ENCODE measurements around the gene SRSF10.
"Not testable (repeated sequence)": the region's sequence is repeated elsewhere in the genome, so short reads cannot be mapped to it uniquely, and the experiment has no call there.

The SRSF10 gene

DNA sequence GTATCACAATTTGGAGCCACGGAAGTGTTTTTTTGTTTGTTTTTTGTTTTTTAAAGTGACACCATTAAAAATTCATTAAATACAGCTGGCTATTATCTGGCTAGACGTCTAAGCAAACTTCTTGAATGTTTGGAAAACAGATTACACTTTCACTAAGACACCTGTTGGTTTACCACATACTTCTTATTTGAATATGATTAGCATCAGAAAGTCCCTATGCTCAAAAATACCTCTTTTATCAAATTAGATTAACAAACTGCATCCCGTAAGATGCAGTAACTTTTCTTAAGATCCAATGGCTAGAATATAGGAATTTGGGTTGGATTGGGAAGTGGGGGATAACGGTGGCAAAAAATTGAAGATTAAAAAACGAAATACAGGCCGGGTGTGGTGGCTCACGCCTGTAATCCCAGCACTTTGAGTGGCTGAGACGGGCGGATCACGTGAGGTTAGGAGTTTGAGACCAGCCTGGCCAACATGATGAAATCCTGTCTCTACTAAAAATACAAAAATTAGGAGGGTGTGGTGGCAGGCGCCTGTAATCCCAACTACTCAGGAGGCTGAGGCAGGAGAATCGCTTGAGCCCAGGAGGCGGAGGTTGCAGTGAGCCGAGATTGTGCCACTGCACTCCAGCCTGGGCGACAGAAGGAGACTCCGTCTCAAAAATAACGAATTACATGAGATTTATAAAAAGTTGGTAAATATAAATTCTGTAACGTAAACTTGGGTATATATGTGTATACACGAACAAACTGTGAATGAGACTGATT, 21.9 kb downstream of the SRSF10 start:
- DNase-seq, result not testable (repeated sequence)

DNA sequence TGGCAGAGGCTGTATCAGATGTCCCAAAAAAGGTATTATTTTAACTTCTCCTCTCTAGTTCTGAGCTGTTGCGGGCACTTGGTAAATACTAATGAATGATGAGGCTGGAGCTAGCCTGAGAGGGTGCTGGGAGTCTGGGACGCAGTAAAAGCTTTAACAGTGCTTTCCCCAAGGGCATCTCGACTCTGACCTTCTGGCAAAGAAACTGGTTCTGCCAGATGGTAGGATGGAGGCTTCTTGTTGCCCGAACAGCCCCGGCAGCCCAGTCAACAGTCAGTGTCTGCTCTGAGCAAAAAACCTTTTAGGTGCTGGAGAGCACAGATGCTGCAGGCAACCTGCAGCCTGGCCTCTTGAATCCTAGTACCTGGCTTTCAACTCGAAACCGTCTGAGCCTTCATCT, 23.0 kb downstream of the SRSF10 start:
- DNase-seq, result no peak

DNA sequence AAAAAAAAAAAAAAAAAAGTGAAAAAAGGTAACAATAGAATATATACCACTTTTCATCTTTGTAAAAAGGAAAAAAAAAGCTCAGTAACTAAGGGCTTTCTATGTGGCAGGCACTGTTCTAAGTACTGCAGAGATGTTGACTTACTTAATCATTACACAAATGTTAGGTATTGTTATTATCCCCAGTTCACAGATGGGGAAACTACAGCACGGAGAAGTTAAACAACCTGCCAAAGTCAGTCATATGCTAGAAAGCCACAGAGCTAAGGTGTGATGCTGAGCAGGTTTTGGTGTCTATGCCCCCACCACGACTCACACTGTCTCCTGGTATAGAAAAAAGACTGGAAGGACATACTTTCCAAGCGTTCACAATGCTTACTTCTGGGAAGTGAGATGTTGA, 27.1 kb downstream of the SRSF10 start:
- DNase-seq, result no peak

DNA sequence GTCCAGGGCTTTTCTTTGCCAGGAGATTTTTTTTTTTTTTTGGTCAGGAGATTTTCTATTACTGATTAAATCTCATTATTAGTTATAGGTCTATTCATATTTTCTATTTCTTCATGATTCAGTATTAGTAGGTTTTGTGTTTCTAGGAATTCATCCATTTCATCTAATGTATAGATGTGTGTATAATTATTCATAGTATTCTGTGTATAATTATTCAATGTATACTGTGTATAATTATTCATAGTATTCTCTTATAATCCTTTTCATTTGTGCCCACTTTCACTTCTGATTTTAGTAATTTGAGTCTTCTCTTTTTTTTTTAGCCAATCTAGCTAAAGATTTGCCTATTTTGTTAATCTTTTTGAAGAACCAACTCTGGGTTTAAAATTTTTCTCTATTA, 32.8 kb downstream of the SRSF10 start:
- no peak for DNase-seq

DNA sequence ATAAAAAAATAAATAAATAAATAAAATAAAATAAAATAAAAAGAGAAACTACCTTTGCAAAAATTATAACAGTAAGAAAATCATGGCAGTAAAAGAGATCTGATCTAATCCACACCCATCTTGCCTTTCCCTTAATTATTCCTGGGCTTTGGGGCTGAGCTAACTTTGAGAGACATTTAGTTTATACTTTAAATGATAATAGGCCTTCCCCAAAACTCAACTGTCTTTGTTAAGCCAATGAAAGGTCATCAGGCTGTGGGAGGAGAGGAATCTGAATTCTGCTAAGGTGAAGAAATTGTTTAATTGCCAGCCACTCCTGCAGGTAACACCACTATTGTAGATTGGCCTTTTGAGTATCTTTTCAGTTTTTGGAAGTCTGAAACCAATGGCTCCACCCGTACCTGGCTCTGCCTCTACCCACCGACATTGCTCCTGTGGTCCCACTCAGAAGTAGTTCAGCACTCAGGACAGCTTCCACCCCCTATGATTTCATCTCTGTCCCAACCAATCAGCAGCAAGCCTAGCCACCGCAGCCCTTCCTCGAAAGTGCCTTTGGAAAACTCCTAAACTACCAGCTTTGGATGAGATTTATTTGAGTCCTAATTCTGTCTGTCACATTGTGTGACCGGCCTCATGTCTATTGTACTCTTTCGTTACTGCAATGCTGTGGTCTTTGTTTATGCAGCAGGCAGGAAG, 43.5 kb downstream of the SRSF10 start:
- DNase-seq, result no peak

DNA sequence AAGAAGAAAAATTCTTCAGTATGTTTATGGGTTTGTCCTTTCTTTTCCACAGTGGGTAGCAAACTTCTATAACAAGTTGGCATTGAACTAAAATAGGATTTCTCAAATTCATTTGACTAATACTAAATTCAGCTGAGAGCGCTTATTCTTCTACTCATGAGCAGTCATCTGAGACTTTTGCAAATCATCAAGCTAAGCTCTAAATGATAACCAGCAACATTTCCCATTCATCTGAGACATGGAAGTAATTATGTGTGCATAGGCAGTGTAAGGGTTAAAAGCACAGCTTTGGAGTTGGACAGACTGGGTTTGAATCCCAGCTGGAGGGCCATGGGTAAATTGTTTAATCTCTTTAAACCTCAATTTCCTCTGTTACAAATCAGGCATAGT, 48.6 kb downstream of the SRSF10 start:
- DNase-seq, result no peak

DNA sequence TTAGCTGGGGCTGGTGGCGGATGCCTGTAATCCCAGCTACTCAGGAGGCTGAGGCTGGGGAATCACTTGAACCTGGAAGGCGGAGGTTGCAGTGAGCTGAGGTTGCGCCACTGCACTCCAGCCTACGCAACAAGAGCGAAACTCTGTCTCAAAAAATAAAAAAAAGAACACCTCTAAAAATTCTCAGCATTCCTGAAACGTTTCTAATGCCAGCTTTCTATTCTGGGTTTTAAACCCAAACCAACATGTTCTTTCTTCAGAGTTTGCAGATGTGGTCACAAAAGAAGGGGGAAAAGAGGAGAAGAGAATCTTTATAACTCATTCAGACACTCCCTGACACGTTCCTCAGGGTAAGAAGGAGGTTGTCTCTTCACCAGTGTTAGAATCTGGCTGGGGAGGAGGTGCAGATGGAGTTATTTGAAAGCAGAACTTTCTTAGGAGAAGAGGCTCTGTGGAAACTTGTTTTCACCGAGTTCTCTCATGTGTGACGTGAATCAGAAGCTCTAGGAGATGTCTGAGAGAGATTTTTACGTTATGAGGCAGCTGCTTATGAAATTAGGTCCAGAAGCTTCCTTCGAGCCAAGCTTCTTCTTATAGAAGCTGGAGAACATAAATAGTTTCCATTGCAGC, 49.2 kb downstream of the SRSF10 start:
- no peak for DNase-seq

DNA sequence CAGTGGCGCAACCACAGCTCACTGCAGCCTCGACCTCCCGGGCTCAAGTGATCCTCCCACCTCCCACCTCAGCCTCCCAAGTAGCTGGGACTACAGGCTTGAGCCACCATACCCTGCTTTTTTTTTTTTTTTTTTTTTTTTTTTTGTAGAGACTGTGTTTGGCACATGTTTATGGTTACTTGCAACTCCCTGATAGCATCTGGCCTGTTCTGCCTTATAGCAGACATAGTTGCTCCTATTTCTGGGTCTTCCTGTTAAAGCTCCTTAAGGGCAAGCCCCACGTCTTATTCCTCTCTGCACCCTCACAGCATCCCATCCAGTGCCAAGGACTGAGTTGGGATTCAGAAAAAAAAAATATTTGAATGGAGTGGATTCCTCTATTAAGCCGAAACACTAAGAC, 49.9 kb downstream of the SRSF10 start:
- DNase-seq, result no peak

DNA sequence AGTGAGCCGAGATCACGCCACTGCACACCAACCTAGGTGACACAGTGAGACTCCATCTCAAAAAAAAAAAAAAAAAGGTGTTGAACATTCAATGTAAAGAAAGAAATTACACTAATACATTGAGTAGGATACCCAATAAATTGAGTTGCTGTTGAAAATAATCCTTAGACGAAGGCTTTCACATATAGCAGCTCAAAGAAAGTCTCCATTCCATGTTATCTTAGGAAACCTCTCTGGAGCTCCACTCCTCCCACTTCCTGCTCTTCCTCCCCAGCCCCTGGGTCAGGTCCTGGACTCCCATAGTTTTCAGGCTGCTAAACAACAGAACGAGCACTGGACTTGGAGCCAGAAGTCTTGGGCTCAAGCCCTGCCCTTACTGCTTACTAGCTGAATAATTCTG, 51.3 kb downstream of the SRSF10 start:
- no peak for DNase-seq

DNA sequence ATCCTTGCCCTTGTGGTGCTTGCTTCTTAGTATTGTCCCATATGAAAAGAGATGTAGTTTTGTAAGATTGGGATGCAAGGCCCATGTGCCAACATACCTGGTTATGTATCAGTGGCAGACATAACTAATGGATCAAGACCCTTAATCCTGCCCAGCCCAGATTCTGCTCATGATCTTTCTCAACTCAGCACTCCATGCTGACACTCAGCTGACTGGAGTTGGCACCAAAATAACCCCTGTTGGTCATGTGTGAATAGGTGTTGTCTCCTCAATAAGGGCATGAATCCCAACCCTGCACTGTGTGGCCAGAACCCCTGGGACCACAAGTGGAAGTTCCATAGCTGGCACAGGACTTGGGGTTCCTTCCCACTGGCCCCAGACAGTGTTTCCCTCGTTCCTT, 53.0 kb downstream of the SRSF10 start:
- no peak for DNase-seq

DNA sequence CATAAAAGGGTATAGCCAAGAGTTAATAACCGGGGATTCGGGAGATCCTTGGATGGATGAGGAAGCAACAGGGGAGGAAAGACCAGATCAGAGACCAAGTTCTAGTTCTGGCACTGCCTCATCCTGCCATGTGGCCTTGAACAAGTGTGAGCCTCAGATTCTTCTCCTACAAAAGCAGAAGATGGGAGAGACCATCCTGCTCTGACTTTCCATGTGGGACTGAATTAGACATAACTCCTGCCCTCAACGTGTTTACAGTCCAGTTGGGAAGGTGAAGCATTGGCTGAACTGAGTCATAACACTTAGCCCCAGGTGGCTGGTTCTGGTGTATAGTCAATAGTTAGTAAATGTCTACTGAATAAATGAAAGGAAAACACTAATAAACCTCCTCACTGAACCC, 54.8 kb downstream of the SRSF10 start:
- no peak for DNase-seq

DNA sequence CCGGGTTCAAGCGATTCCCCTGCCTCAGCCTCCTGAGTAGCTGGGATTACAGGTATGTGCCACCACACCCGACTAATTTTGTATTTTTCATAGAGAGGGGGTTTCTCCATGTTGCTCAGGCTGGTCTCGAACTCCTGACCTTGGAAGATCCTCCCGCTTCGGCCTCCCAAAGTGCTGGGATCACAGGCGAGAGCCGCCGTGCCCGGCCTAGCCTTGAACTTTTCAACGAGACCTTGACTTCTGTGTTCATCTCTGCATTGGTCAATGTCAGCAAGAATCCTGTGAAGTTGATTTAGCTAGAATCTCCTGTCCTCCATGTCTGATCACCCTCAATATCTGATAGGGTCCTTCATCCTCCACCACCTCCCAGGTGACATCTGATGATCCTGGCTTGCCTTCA, 55.5 kb downstream of the SRSF10 start:
- no peak for DNase-seq

DNA sequence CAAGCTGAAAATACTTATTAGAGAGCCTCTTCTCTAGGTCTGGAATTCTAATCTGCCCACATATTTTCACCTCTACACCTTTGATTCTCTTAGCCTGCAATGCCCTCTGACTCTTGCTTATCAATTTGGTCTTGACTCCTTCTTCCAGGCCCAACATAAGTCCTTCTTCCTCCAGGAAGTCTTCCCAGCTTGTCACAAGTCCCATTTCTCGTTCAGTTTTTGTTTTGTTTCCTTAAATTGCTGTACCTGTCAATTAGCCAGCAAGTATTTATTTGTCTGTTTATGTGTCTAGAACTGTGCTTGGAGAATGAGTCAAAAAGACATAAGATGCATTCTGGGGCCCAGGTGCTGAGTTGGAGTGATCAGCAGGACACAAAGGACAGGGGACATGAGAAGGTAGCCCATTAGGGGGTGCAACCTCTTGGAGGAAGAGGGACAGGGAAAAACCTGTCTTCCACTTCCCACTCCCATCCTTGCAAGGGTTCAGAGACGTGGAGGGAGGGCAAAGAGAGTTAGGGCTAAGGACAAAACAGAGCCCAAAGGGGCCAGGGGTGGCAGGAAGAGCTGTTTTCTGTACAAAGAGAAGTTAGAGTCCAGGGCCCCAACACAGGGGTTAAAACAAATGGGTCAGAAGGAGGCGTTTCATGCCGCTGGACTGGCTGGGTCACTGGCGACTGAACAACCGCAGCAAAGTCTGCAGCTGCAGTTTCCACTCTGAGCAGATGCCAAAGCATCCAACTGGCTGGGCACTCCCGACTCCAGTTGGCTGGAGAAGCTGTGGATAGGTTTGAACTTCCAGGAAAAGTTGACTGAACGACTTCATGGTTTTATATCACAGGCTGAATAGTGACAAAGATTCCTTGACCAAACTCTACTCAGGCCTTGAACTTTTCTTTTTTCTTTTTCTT, 56.3 kb downstream of the SRSF10 start:
- no peak for DNase-seq

DNA sequence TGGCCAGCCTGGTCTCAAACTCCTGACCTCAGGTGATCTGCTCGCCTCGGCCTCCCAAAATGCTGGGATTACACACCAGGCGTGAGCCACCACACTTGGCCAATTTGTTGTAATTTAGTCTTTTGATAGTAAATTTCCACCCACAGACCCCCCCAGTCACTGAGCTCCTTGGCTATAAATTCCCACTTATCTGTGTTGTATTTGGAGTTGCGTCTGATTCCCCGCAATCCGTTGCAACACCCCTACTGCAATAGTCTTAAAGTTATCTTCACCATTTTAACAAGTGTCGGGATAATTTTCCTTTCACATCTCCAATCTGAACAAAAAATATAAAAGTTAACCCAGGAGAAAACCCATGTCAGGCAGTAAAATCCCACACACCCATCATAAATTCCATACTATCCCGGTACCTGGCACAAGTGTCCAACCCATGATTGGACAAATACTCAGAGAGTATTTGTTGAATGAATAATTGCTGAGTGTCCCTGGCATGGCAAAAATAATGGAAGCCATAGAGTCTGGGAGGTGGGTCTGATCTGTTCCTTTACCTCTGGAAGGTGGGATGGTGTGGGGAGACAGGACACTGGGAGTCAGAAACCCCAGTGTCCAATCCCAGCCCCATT, 57.7 kb downstream of the SRSF10 start:
- DNase-seq, result no peak

DNA sequence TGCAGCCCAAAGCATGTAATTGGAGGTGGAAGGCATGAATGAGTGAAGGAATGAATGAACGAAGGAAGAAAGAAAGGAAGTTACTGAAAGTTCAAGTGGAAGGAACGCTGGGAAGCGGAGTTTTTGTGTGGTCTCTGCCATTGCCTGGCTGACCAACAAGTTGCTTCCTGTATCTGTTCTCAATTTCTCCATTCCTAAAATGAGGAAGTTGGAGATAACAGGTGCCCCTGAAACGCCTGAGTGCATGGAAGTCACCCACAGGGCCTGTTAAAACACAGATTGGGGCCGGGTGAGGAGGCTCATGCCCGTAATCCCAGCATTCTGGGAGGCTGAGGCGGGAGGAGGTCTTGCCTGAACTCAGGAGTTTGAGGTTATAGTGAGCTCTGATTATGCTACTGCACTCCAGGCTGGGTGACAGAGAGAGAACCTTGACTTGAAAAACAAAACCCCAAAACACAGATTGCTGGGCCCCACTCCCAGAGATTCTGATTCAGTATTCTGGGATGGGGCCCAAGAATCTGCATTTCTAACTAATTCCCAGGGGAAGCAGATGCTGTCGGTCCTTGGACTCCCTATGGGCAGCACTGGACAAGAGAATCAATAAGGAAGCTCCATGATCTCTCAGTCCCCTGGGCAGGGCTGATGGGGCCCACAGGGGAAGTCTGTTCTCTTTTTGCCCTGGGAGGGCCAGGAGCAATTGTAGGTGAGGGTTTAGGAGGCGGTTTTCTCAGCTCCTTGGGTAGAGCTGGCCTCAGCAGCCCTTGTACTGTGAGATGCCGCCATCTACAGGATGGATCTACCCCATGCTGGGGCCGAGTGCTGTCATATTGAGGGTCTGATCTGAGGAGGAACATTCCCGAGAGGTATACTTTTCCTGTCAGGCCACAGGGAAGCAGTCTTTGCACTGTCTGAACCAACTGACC, 63.7 kb downstream of the SRSF10 start:
- peak; percentile 60 for DNase-seq

DNA sequence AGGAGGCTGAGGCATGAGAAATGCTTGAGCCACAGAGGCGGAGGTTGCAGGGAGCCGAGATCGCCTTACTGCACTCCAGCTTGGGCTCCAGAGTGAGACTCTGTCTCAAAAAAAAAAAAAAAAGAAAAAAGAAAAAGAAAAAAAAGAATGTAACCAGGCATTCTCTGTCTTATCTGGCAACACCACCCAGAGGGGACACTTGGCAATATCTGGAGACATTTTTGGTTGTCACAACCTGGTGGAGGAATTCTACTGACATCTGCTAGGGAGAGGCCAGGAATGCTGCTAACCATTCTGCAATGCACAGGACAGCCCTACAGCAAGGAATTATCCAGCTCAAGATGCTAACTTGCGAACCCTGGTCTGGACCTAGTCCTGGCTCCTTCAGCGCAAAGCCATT, 64.7 kb downstream of the SRSF10 start:
- DNase-seq, result no peak

DNA sequence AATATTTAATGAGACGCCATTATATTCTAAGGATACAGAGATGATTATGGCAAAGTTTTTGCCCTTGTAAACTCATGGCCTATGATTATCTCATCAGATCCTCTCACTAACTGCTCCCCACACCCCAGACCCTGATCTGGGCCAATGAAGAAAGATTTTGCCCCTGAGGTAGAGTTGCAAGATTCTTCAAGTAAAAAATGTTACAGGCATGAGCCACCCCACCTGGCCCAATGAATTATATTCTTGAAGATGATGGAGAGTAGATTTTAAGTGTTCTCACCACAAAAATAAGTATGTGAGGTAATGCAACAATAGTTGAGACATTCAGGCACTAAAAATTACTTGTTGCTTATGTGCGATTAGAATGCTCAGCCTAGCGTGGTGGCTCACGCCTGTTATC, 65.2 kb downstream of the SRSF10 start:
- DNase-seq, result no peak

Data from activated CD8-positive, alpha-beta memory T cell treated with anti-CD3 and anti-CD28 coated beads, Interleukin-2, amount 50 U/mL, for 4 hours (primary cell).